ENCODE measurements around the gene BRAF. TPM values are rescaled to one million over a fixed set of nuclear protein-coding genes. Genes with fewer than 3 reads are reported as not detected.

BRAF gene
- total RNA-seq, 1 experiment from 2014 or later, result 29.7 TPM

- TF ChIP-seq CTCF (IDR thresholded peaks at IDR 0.05 in 2 of 3, conservative IDR thresholded peaks at IDR 0.05 in 1 of 3; ENCODE audit: borderline replicate concordance in 1 of 3, insufficient read depth in 1 of 3, low read depth in 2 of 3, low read length in 2 of 3), result no peak
- TF ChIP-seq ELF1 (IDR thresholded peaks at IDR 0.05; ENCODE audit: borderline replicate concordance, low read depth), result no peak
- TF ChIP-seq EGR1 (IDR thresholded peaks at IDR 0.05; ENCODE audit: low read depth), result no peak
- no peak for TF ChIP-seq POLR2A (IDR thresholded peaks at IDR 0.05; ENCODE audit: borderline replicate concordance, extremely low read depth, insufficient read depth, insufficient read length)
- no peak for TF ChIP-seq SP1 (IDR thresholded peaks at IDR 0.05; ENCODE audit: low read depth)
- TF ChIP-seq, protein P1, sequence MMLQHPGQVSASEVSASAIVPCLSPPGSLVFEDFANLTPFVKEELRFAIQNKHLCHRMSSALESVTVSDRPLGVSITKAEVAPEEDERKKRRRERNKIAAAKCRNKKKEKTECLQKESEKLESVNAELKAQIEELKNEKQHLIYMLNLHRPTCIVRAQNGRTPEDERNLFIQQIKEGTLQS (IDR thresholded peaks at IDR 0.05), result no peak
- no peak for TF ChIP-seq EZH2phosphoT487 (IDR thresholded peaks at IDR 0.05; ENCODE audit: borderline replicate concordance)
- no peak for TF ChIP-seq ZFX (IDR thresholded peaks at IDR 0.05)
- TF ChIP-seq CBX3 (IDR thresholded peaks at IDR 0.05; ENCODE audit: low read depth), result no peak
- no peaks in the 10 kb centered on the region for H3K27me3 ChIP-seq (ENCODE audit: insufficient read depth, low read length)
- no peaks in the 10 kb centered on the region for H3K79me2 ChIP-seq (ENCODE audit: insufficient read depth, low read length)
- no peaks in the 10 kb centered on the region for H4K20me1 ChIP-seq (ENCODE audit: insufficient read depth)
- CTCF ChIA-PET, result interaction anchor here (1.0 to 1.5 kb wide), 7 partner anchors 11 to 545 kb away, joined by 3 to 4 read pairs (median 4); no protein-coding TSS in a partner anchor
- no peaks in the 10 kb centered on the region for H3K9me2 ChIP-seq (ENCODE audit: insufficient read depth)
- peaks cover 9 to 24% of the 10 kb centered on the region in 2 experiments for H3K4me1 ChIP-seq (ENCODE audit: control insufficient read depth in 1 of 2, insufficient read depth in 2 of 2, low read length in 2 of 2)
- no peaks in the 10 kb centered on the region for H3K36me3 ChIP-seq (ENCODE audit: control insufficient read depth in 1 of 2, insufficient read depth in 2 of 2, low read length in 2 of 2)
- ATAC-seq, result no peak
- intact Hi-C loops (cut with micrococcal nuclease), result loop anchor here (1.0 to 5.0 kb wide), 3 partner anchors 307 to 547 kb away; no protein-coding TSS in a partner anchor
- H2AFZ ChIP-seq (ENCODE audit: low read depth, low read length, poor library complexity, severe bottlenecking), result no peak overlapping the region
- H3K4me2 ChIP-seq (ENCODE audit: low read length), result no peak overlapping the region
- POLR2A ChIA-PET, result no interaction called here
- H3K9me3 ChIP-seq (ENCODE audit: control insufficient read depth in 1 of 2, insufficient read depth in 1 of 2, low read depth in 1 of 2, low read length in 2 of 2), result no peaks in the 10 kb centered on the region
- H3K27ac ChIP-seq (ENCODE audit: low read depth, low read length), result no peak overlapping the region
- no peak overlapping the region for H3K9ac ChIP-seq (ENCODE audit: low read length)
- H3K4me3 ChIP-seq (replicated peaks in 1 of 2; ENCODE audit: low read depth in 1 of 2, low read length in 2 of 2), result no peak overlapping the region
- RAD21 ChIA-PET (ENCODE audit: low non-redundant PET in 1 of 2, low total read pairs in 2 of 2, uncharacterized antibody in 2 of 2, unreplicated experiment in 2 of 2), result no interaction called here
- no TSS peak for BruUV-seq (replicated peaks)
- no peak for DNase-seq (ENCODE audit: low read depth, low spot score)
Measured at GRCh38 chr7:140675726-140676125, 249.0 kb downstream of the BRAF start.

All from HCT116 (cell line).